Right atrium auricular region (tissue), 2 donors: ENCODE results near the gene ETV6. TPM values are rescaled to one million over a fixed set of nuclear protein-coding genes. Genes with fewer than 3 reads are reported as not detected.

Source experiments
- DNase-seq: peaks from one replicate; pipeline ENCODE4 v3.0.0-alpha.2; 2019; ENCODE audit warnings: low spot score
- H3K27ac ChIP-seq, 2 donors: fragments of 200-600 bp; sonication (generic); 1 replicate in 1 of 2; 2 replicates in 1 of 2; pipeline ENCODE4 v1.5.1; 2016 to 2019
- H3K27me3 ChIP-seq, 2 donors: fragments of 200-600 bp; sonication (generic); one replicate each; pipeline versions ENCODE4 v1.5.1 to v1.6.0; 2017 to 2019
- H3K36me3 ChIP-seq: fragments of 200-600 bp; sonication (generic); one replicate; pipeline ENCODE4 v1.5.1; 2016
- H3K4me1 ChIP-seq, 2 donors: fragments of 200-600 bp; sonication (generic); one replicate each; pipeline versions ENCODE4 v1.5.1 to v1.6.0; 2017 to 2019
- H3K4me3 ChIP-seq, 2 donors: fragments of 200-600 bp; sonication (generic); 1 replicate in 1 of 2; 2 replicates in 1 of 2; pipeline ENCODE4 v1.5.1; 2017 to 2019; ENCODE audit warnings: mild to moderate bottlenecking in 1 of 2, moderate library complexity in 1 of 2
- H3K9me3 ChIP-seq, 2 donors: fragments of 200-600 bp; sonication (generic); one replicate each; pipeline ENCODE4 v1.5.1; 2019
- CTCF ChIP-seq, 2 donors: fragments of 200-600 bp; sonication (generic); IDR thresholded peaks; one replicate each; pipeline ENCODE4 v1.5.1; 2019; ENCODE audit warnings: antibody characterized with exemption in 2 of 2
- total RNA-seq, 2 donors: library from RNA; depleted of rRNA; stranded (reverse); fragments of >200 nt; gene quantifications; one replicate each; pipeline ENCODE4 v1.1.0, GENCODE V29; 2016

Gene ETV6
- total RNA-seq, 2 donors from 2014 or later = 6.7 TPM

GRCh38 chr12:11638315-11638916, 11.1 kb upstream of the ETV6 start:
- Histone ChIP-seq H3K9me3 (peaks cover 0 to 7% of the 10 kb centered on the region in 2 donors), H3K36me3 (no peaks in the 10 kb centered on the region), H3K4me1 (no peaks in the 10 kb centered on the region), H3K27ac (no peak overlapping the region), H3K27me3 (no peaks in the 10 kb centered on the region), H3K4me3 (no peak overlapping the region)
- DNase-seq = no peak
- no peak for TF ChIP-seq CTCF (IDR thresholded peaks at IDR 0.05)

- H3K36me3 ChIP-seq = no peaks in the 10 kb centered on the region
- H3K9me3 ChIP-seq = peaks cover 0 to 7% of the 10 kb centered on the region in 2 donors
- H3K4me3 ChIP-seq = no peak overlapping the region
- TF ChIP-seq CTCF (IDR thresholded peaks at IDR 0.05) = no peak
- no peak overlapping the region for H3K27ac ChIP-seq
- no peak for DNase-seq
- H3K4me1 ChIP-seq = no peaks in the 10 kb centered on the region
- no peaks in the 10 kb centered on the region for H3K27me3 ChIP-seq
Observed at GRCh38 chr12:11639454-11639853, 10.0 kb upstream of the ETV6 start.

GRCh38 chr12:11641522-11641921, 8.0 kb upstream of the ETV6 start:
- Histone ChIP-seq H3K36me3 (no peaks in the 10 kb centered on the region), H3K4me1 (no peaks in the 10 kb centered on the region), H3K27me3 (no peaks in the 10 kb centered on the region), H3K27ac (no peak overlapping the region), H3K4me3 (no peak overlapping the region), H3K9me3 (no peaks in the 10 kb centered on the region)
- no peak for DNase-seq
- TF ChIP-seq CTCF (IDR thresholded peaks at IDR 0.05) = no peak

GRCh38 chr12:11642785-11643184, 6.7 kb upstream of the ETV6 start:
- TF ChIP-seq CTCF (IDR thresholded peaks at IDR 0.05) = no peak
- no peaks in the 10 kb centered on the region for H3K4me1 ChIP-seq
- H3K27ac ChIP-seq = no peak overlapping the region
- H3K4me3 ChIP-seq = no peak overlapping the region
- H3K9me3 ChIP-seq = no peaks in the 10 kb centered on the region
- no peaks in the 10 kb centered on the region for H3K27me3 ChIP-seq
- no peaks in the 10 kb centered on the region for H3K36me3 ChIP-seq
- no peak for DNase-seq

- no peak for DNase-seq
- no peak overlapping the region for H3K27ac ChIP-seq
- no peaks in the 10 kb centered on the region for H3K36me3 ChIP-seq
- no peaks in the 10 kb centered on the region for H3K27me3 ChIP-seq
- H3K4me1 ChIP-seq = no peaks in the 10 kb centered on the region
- H3K9me3 ChIP-seq = no peaks in the 10 kb centered on the region
- H3K4me3 ChIP-seq = no peak overlapping the region
- TF ChIP-seq CTCF (IDR thresholded peaks at IDR 0.05) = no peak
Observed at GRCh38 chr12:11645391-11645790, 4.1 kb upstream of the ETV6 start.
